RWPE2 (cell line): ENCODE results near the gene CSRP2.

Experiments used
- ATAC-seq: fragments of 200-7000 bp; cut with Tn5 transposase; 3 replicates; pipeline ENCODE4 v1.9.1; 2021; ENCODE audit warnings: low read depth
- DNase-seq: peaks from one replicate; pipeline ENCODE4 v3.0.0-alpha.2; 2020; ENCODE audit warnings: low spot score
- H3K27ac ChIP-seq: fragments of 450-650 bp; 2 replicates; pipeline ENCODE4 v1.5.1; 2017; ENCODE audit warnings: mild to moderate bottlenecking; ENCODE audit not compliant: poor library complexity, severe bottlenecking
- H3K27me3 ChIP-seq: fragments of 250-450 bp; sonication (Bioruptor Pico); 2 replicates; pipeline ENCODE4 v1.5.1; 2021; ENCODE audit warnings: mild to moderate bottlenecking, moderate library complexity; ENCODE audit not compliant: insufficient read depth, poor library complexity, severe bottlenecking
- H3K36me3 ChIP-seq: fragments of 250-450 bp; sonication (Bioruptor Pico); 2 replicates; pipeline ENCODE4 v1.5.1; 2020; ENCODE audit warnings: low read depth, mild to moderate bottlenecking, moderate library complexity
- H3K4me1 ChIP-seq: fragments of 250-450 bp; sonication (Bioruptor Pico); 2 replicates; pipeline ENCODE4 v1.5.1; 2021; ENCODE audit warnings: mild to moderate bottlenecking, moderate library complexity; ENCODE audit not compliant: insufficient read depth, poor library complexity, severe bottlenecking
- H3K4me3 ChIP-seq: fragments of 250-450 bp; sonication (Bioruptor Pico); 2 replicates; pipeline ENCODE4 v1.5.1; 2021; ENCODE audit warnings: mild to moderate bottlenecking, moderate library complexity; ENCODE audit not compliant: severe bottlenecking
- H3K9me3 ChIP-seq: fragments of 250-450 bp; sonication (Bioruptor Pico); 2 replicates; pipeline ENCODE4 v1.5.1; 2021; ENCODE audit warnings: mild to moderate bottlenecking, moderate library complexity; ENCODE audit not compliant: severe bottlenecking
- TF ChIP-seq, protein P1 (sequence below): fragments of 450-650 bp; IDR thresholded peaks from one replicate; pipeline ENCODE4 v1.5.1; 2017; ENCODE audit warnings: mild to moderate bottlenecking, moderate library complexity; ENCODE audit not compliant: poor library complexity, severe bottlenecking

Gene CSRP2

DNA sequence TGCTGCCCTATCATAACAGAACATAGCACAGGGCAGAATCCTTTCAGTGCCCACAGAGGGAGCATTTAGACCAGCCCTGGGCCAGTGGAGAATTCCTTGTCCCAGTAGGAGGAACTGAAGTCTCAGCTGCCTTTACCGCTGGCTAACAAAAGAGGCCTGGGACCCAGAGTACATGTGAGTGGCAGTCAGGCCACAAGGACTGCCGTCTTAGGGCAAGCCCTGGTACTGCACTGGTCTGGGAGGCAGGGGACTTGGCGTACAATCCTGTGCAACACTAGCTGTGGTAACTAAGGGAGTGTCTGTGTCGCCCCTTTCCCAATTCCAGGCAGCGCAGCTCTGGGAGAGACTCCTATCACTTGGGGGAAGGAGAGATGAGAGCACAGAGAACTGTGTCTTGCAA lies 17.0 kb upstream of the CSRP2 start:
- H3K4me3 ChIP-seq, result no peak overlapping the region
- TF ChIP-seq, protein P1, sequence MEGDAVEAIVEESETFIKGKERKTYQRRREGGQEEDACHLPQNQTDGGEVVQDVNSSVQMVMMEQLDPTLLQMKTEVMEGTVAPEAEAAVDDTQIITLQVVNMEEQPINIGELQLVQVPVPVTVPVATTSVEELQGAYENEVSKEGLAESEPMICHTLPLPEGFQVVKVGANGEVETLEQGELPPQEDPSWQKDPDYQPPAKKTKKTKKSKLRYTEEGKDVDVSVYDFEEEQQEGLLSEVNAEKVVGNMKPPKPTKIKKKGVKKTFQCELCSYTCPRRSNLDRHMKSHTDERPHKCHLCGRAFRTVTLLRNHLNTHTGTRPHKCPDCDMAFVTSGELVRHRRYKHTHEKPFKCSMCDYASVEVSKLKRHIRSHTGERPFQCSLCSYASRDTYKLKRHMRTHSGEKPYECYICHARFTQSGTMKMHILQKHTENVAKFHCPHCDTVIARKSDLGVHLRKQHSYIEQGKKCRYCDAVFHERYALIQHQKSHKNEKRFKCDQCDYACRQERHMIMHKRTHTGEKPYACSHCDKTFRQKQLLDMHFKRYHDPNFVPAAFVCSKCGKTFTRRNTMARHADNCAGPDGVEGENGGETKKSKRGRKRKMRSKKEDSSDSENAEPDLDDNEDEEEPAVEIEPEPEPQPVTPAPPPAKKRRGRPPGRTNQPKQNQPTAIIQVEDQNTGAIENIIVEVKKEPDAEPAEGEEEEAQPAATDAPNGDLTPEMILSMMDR, result no peak
- no peak for DNase-seq
- H3K36me3 ChIP-seq, result no peaks in the 10 kb centered on the region
- no peaks in the 10 kb centered on the region for H3K27me3 ChIP-seq
- no peak for ATAC-seq
- H3K27ac ChIP-seq, result no peak overlapping the region
- no peaks in the 10 kb centered on the region for H3K9me3 ChIP-seq
- no peaks in the 10 kb centered on the region for H3K4me1 ChIP-seq

GRCh38 chr12:76891609-76892008 lies 12.8 kb upstream of the CSRP2 start:
- Histone ChIP-seq H3K36me3 (no peaks in the 10 kb centered on the region), H3K27ac (no peak overlapping the region), H3K27me3 (no peaks in the 10 kb centered on the region), H3K9me3 (no peaks in the 10 kb centered on the region), H3K4me3 (no peak overlapping the region), H3K4me1 (peaks cover 3% of the 10 kb centered on the region)
- DNase-seq (no peak), ATAC-seq (no peak)
- TF ChIP-seq, protein P1, result no peak

DNA sequence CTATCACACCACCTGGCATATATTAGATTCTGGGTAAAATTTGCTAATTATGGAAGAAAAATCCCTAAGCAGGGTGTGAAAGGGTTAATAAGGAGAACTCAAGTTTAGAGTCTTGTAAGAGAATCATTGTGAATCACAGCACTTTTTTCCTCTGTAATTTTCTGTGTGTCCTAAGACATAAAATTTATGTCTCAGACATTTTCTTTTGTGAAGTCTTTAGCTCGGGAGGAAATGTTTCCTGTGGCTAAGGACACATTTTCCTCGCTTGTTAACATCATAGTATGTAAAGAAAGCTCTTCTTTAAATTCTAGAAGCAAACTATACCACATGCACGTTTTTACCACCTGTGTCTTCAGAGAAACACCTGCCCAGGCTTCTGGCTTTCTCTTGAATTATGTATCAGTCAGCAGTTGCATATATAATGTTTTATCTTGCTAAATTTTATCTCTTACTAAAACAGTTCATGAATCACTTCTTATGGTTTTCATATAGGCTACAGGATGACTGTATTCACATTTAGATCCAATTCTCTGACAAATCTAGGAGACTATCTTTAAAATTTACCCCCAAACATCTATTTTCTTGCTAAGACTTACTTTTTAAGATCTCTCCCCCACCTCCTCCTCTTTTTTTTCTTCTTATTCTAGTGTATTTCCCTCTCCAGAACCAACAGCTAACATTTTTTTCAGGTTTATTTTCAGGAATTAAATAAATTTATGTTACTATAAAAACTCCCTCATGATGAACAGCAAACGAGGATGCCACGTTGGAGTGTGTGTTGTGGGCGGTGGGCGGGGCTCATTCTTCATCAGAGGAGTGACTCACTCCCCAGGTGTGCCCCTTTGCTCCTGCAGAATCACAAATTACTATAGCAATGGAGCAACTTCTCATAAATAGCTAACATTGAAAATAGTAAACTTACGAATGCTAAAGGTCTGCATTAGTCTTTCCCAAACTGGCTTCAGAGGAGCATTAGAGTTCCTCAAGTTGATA lies 11.6 kb upstream of the CSRP2 start:
- no peaks in the 10 kb centered on the region for H3K9me3 ChIP-seq
- no peaks in the 10 kb centered on the region for H3K36me3 ChIP-seq
- peaks cover 3% of the 10 kb centered on the region for H3K4me1 ChIP-seq
- H3K27ac ChIP-seq, result no peak overlapping the region
- no peaks in the 10 kb centered on the region for H3K27me3 ChIP-seq
- H3K4me3 ChIP-seq, result no peak overlapping the region
- DNase-seq (peak; percentile 76), ATAC-seq (peak; percentile 97)
- TF ChIP-seq, protein P1, result no peak

- H3K4me1 ChIP-seq, result peaks cover 3% of the 10 kb centered on the region
- TF ChIP-seq, protein P1, result no peak
- ATAC-seq (no peak), DNase-seq (no peak)
- H3K9me3 ChIP-seq, result no peaks in the 10 kb centered on the region
- H3K27me3 ChIP-seq, result no peaks in the 10 kb centered on the region
- no peak overlapping the region for H3K27ac ChIP-seq
- no peaks in the 10 kb centered on the region for H3K36me3 ChIP-seq
- no peak overlapping the region for H3K4me3 ChIP-seq
Observed at GRCh38 chr12:76888775-76889174, 10.0 kb upstream of the CSRP2 start.

GRCh38 chr12:76883811-76884210 lies 5.0 kb upstream of the CSRP2 start:
- H3K27ac ChIP-seq, result no peak overlapping the region
- TF ChIP-seq, protein P1, result no peak

More at GRCh38 chr12:76883811-76884210, 5.0 kb upstream of the CSRP2 start:
- Histone ChIP-seq H3K36me3 (no peaks in the 10 kb centered on the region), H3K4me1 (no peaks in the 10 kb centered on the region), H3K4me3 (no peak overlapping the region), H3K9me3 (no peaks in the 10 kb centered on the region), H3K27me3 (no peaks in the 10 kb centered on the region)
- ATAC-seq (no peak), DNase-seq (no peak)
